ENCODE measurements around the gene PCMTD2.

PCMTD2 gene

GRCh38 chr20:64255361-64256281 lies at the start of gene PCMTD2:
PCMTD2 (plus strand) TSS chr20:64255748; CDS start chr20:64259966, 4,218 bp downstream.
- no peaks in the 10 kb centered on the region for H3K27me3 ChIP-seq
- H3K4me1 ChIP-seq, result peaks cover 28 to 37% (median 35%) of the 10 kb centered on the region in 10 experiments
- peaks cover 0 to 9% (median 7%) of the 10 kb centered on the region in 11 experiments; a peak in 6 of 22 replicates for H3K36me3 ChIP-seq
- H3K4me2 ChIP-seq, result peak within 1 kb of the TSS; percentile 86 to 98 (median 92)
- H3K4me3 ChIP-seq, result peak within 1 kb of the TSS; percentile 69 to 82 (median 74)
- peak within 1 kb of the TSS; percentile 81 to 95 (median 88) for H3K27ac ChIP-seq
- no peak for TF ChIP-seq Cebpa-rat (IDR thresholded peaks at IDR 0.05)
- peak within 1 kb of the TSS; percentile 83 to 92 (median 89) for H3K9ac ChIP-seq
- H4K20me1 ChIP-seq, result peaks cover 0 to 12% (median 1%) of the 10 kb centered on the region in 11 experiments; a peak in 9 of 22 replicates
- H3K9me3 ChIP-seq (replicated peaks in 1 of 11), result no peaks in the 10 kb centered on the region

GRCh38 chr20:64206614-64207013 lies 48.9 kb upstream of the PCMTD2 start:
- Histone ChIP-seq H3K36me3 (no peaks in the 10 kb centered on the region), H3K9ac (no peak overlapping the region)
- TF ChIP-seq Cebpa-rat (IDR thresholded peaks at IDR 0.05), result no peak

GRCh38 chr20:64207641-64208590 lies 47.6 kb upstream of the PCMTD2 start:
- peaks cover 0 to under 1% (median 0%) of the 10 kb centered on the region in 11 experiments; a peak in 2 of 22 replicates for H4K20me1 ChIP-seq
- no peak for TF ChIP-seq Cebpa-rat (IDR thresholded peaks at IDR 0.05)
- H3K9me3 ChIP-seq (replicated peaks in 1 of 11), result no peaks in the 10 kb centered on the region

More at GRCh38 chr20:64206614-64207013, 48.9 kb upstream of the PCMTD2 start:
- Histone ChIP-seq H4K20me1 (no peaks in the 10 kb centered on the region; a peak in 1 of 22 replicates), H3K27me3 (no peaks in the 10 kb centered on the region), H3K4me3 (no peak overlapping the region), H3K27ac (no peak overlapping the region), H3K9me3 (replicated peaks in 1 of 11) (peaks cover 3 to 8% (median 7%) of the 10 kb centered on the region in 11 experiments; a peak in 14 of 22 replicates), H3K4me1 (peaks cover 0 to 29% (median 15%) of the 10 kb centered on the region in 10 experiments; a peak in 11 of 20 replicates), H3K4me2 (no peak overlapping the region)

GRCh38 chr20:64209148-64209547 lies 46.4 kb upstream of the PCMTD2 start:
- Histone ChIP-seq H3K9ac (no peak overlapping the region), H3K4me1 (peaks cover 17 to 52% (median 38%) of the 10 kb centered on the region in 10 experiments), H3K27ac (no peak overlapping the region), H3K4me2 (no peak overlapping the region), H3K27me3 (peaks cover 0 to 12% (median 0%) of the 10 kb centered on the region in 11 experiments; a peak in 6 of 22 replicates), H4K20me1 (peaks cover 0 to 7% (median 0%) of the 10 kb centered on the region in 11 experiments; a peak in 4 of 22 replicates), H3K36me3 (no peaks in the 10 kb centered on the region), H3K9me3 (replicated peaks in 1 of 11) (no peaks in the 10 kb centered on the region), H3K4me3 (no peak overlapping the region)
- no peak for TF ChIP-seq Cebpa-rat (IDR thresholded peaks at IDR 0.05)

More at GRCh38 chr20:64207641-64208590, 47.6 kb upstream of the PCMTD2 start:
- no peaks in the 10 kb centered on the region; a peak in 1 of 22 replicates for H3K27me3 ChIP-seq
- peak overlapping the region in 1 of 11 experiments; percentile 5; a peak in 1 of 22 replicates for H3K4me2 ChIP-seq
- no peak overlapping the region for H3K4me3 ChIP-seq
- no peak overlapping the region for H3K27ac ChIP-seq
- no peaks in the 10 kb centered on the region for H3K36me3 ChIP-seq
- H3K9ac ChIP-seq, result no peak overlapping the region
- H3K4me1 ChIP-seq, result peaks cover 6 to 39% (median 26%) of the 10 kb centered on the region in 10 experiments

GRCh38 chr20:64210656-64211369 lies 44.7 kb upstream of the PCMTD2 start:
- peaks cover 0 to 7% (median 0%) of the 10 kb centered on the region in 11 experiments; a peak in 4 of 22 replicates for H4K20me1 ChIP-seq
- H3K9me3 ChIP-seq (replicated peaks in 1 of 11), result no peaks in the 10 kb centered on the region
- no peak for TF ChIP-seq Cebpa-rat (IDR thresholded peaks at IDR 0.05)
- peaks cover 21 to 59% (median 50%) of the 10 kb centered on the region in 10 experiments for H3K4me1 ChIP-seq
- no peak overlapping the region for H3K4me3 ChIP-seq
- H3K36me3 ChIP-seq, result no peaks in the 10 kb centered on the region
- H3K27ac ChIP-seq, result no peak overlapping the region
- H3K27me3 ChIP-seq, result peaks cover 0 to 22% (median 0%) of the 10 kb centered on the region in 11 experiments; a peak in 6 of 22 replicates
- no peak overlapping the region for H3K9ac ChIP-seq
- peak overlapping the region in 8 of 11 experiments; percentile 5 to 59 (median 29); a peak in 12 of 22 replicates for H3K4me2 ChIP-seq

GRCh38 chr20:64211874-64212658 lies 43.5 kb upstream of the PCMTD2 start:
- Histone ChIP-seq H3K9me3 (replicated peaks in 1 of 11) (no peaks in the 10 kb centered on the region), H3K4me3 (no peak overlapping the region), H3K36me3 (no peaks in the 10 kb centered on the region), H3K9ac (no peak overlapping the region), H3K27ac (no peak overlapping the region), H3K4me1 (peaks cover 21 to 69% (median 63%) of the 10 kb centered on the region in 10 experiments), H3K4me2 (peak overlapping the region in 10 of 11 experiments; percentile 47 to 92 (median 86); a peak in 15 of 22 replicates), H3K27me3 (peaks cover 0 to 22% (median 0%) of the 10 kb centered on the region in 11 experiments; a peak in 6 of 22 replicates), H4K20me1 (peaks cover 0 to 7% (median 0%) of the 10 kb centered on the region in 11 experiments; a peak in 4 of 22 replicates)
- TF ChIP-seq Cebpa-rat (IDR thresholded peaks at IDR 0.05), result no peak

- H3K36me3 ChIP-seq, result no peaks in the 10 kb centered on the region
- peaks cover 0 to 7% (median 0%) of the 10 kb centered on the region in 11 experiments; a peak in 4 of 22 replicates for H4K20me1 ChIP-seq
- H3K27me3 ChIP-seq, result peaks cover 0 to 22% (median 0%) of the 10 kb centered on the region in 11 experiments; a peak in 6 of 22 replicates
- no peak overlapping the region for H3K27ac ChIP-seq
- H3K4me2 ChIP-seq, result peak overlapping the region; percentile 32 to 92 (median 86); a peak in 21 of 22 replicates
- no peaks in the 10 kb centered on the region for H3K9me3 ChIP-seq (replicated peaks in 1 of 11)
- no peak overlapping the region for H3K9ac ChIP-seq
- H3K4me3 ChIP-seq, result no peak overlapping the region
- peaks cover 21 to 76% (median 68%) of the 10 kb centered on the region in 10 experiments for H3K4me1 ChIP-seq
- no peak for TF ChIP-seq Cebpa-rat (IDR thresholded peaks at IDR 0.05)
Observed at GRCh38 chr20:64212755-64213154, 42.8 kb upstream of the PCMTD2 start.
